Suprapubic skin (tissue), 4 donors: ENCODE measurements around the gene TRIM28.

Experiments
- EP300 ChIP-seq: sonication (generic); formaldehyde crosslinking; IDR thresholded peaks from one replicate; pipeline ENCODE4 v1.6.1; 2017; ENCODE audit warnings: antibody characterized with exemption
- POLR2A ChIP-seq, 2 donors: fragments of 450-650 bp; IDR thresholded peaks; one replicate each; pipeline ENCODE4 v1.6.1; 2017; ENCODE audit warnings: antibody characterized with exemption in 2 of 2, mild to moderate bottlenecking in 2 of 2, moderate library complexity in 2 of 2
- POLR2AphosphoS5 ChIP-seq, 3 donors: sonication (generic); formaldehyde crosslinking; IDR thresholded peaks; one replicate each; pipeline ENCODE4 v1.6.1; 2017; ENCODE audit warnings: antibody characterized with exemption in 3 of 3
- TF ChIP-seq, protein P1 (sequence below), 2 donors: fragments of 200-600 bp in 1 of 2; fragments of 450-650 bp in 1 of 2; sonication (generic) in 1 of 2; IDR thresholded peaks; one replicate each; pipeline ENCODE4 v1.5.1; 2016 to 2019; ENCODE audit warnings: antibody characterized with exemption in 2 of 2, mild to moderate bottlenecking in 1 of 2, moderate library complexity in 1 of 2

DNA sequence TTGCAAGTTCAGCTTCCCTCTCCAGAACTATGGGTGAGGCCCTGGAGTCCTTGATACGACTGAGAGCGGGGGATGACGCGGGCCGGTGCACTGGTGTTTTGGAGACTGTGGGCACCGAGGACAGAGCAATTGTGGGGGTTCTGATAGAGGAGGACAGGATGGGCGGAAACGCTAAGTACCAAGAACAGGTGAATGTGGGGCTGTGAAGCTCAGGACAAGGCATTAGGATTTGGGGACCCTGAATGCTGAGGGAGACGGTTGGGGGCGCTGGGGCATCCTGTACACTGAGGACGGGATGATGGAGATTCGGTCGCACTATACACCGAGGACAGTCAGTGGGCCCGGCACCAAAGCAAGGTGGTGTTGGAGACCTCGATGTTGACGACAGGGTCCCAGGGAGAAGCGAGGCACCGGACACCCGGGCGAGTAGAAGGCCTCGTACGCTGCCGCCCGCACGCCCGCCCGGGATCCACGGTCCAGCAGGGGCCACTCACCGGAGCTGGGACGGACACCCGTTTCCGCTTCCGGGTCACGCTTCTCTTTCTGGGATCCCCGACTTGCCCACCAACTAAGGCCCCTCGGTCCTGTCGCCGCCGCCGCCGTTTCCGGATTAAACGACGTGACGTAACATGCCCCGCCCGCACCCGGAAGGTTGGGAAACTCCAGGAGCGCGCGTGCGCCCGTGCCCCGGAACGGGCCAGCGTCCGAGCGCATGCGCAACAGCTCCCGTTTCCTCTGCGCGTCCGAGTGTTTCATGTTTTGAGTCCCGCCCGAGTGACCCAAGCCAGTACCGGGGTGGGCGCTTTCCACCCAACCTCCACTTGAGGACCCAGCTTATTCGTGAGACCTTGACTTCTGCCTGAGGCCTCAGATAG lies 10.9 kb downstream of the TRIM28 start, which contains the start of gene CHMP2A:
- TF ChIP-seq, protein P1, sequence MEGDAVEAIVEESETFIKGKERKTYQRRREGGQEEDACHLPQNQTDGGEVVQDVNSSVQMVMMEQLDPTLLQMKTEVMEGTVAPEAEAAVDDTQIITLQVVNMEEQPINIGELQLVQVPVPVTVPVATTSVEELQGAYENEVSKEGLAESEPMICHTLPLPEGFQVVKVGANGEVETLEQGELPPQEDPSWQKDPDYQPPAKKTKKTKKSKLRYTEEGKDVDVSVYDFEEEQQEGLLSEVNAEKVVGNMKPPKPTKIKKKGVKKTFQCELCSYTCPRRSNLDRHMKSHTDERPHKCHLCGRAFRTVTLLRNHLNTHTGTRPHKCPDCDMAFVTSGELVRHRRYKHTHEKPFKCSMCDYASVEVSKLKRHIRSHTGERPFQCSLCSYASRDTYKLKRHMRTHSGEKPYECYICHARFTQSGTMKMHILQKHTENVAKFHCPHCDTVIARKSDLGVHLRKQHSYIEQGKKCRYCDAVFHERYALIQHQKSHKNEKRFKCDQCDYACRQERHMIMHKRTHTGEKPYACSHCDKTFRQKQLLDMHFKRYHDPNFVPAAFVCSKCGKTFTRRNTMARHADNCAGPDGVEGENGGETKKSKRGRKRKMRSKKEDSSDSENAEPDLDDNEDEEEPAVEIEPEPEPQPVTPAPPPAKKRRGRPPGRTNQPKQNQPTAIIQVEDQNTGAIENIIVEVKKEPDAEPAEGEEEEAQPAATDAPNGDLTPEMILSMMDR (IDR thresholded peaks at IDR 0.05), result no peak
- TF ChIP-seq POLR2AphosphoS5 (IDR thresholded peaks at IDR 0.05), result peak; percentile 28 to 95 (median 35)
- peak; percentile 37 to 60 for TF ChIP-seq POLR2A (IDR thresholded peaks at IDR 0.05)
- no peak for TF ChIP-seq EP300
